ENCODE measurements around the gene PRICKLE2. TPM values are rescaled to one million over a fixed set of nuclear protein-coding genes. Genes with fewer than 3 reads are reported as not detected.

The PRICKLE2 gene
- total and polyA plus RNA-seq, 10 donors = 0.27 to 11.4 (median 5.4) TPM

DNA sequence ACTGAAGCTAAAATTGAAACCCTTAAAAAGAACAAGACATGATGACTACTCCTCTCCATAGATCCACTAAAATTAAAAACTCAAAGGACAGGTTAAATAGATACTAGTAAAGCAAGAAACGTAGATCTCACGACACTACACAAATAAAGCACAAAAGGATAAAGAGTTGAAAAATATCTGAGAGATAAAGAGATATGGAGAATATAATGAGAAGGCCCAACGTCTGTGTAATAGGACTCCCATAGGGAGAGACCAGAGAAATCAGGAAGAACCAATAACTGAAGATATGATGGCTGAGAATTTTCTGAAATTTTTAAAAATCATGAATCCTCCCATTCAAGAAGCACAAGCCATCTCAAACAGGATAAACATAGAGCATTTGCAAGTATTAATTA is 45.6 kb upstream of the PRICKLE2 start:
- WGBS, 5 donors = 84 to 92% (median 85%) methylated on average over 3 of the region's 3 CpGs
- TF ChIP-seq POLR2A (IDR thresholded peaks at IDR 0.05) = no peak
- TF ChIP-seq POLR2AphosphoS5 (IDR thresholded peaks at IDR 0.05) = no peak
- TF ChIP-seq, protein P1, sequence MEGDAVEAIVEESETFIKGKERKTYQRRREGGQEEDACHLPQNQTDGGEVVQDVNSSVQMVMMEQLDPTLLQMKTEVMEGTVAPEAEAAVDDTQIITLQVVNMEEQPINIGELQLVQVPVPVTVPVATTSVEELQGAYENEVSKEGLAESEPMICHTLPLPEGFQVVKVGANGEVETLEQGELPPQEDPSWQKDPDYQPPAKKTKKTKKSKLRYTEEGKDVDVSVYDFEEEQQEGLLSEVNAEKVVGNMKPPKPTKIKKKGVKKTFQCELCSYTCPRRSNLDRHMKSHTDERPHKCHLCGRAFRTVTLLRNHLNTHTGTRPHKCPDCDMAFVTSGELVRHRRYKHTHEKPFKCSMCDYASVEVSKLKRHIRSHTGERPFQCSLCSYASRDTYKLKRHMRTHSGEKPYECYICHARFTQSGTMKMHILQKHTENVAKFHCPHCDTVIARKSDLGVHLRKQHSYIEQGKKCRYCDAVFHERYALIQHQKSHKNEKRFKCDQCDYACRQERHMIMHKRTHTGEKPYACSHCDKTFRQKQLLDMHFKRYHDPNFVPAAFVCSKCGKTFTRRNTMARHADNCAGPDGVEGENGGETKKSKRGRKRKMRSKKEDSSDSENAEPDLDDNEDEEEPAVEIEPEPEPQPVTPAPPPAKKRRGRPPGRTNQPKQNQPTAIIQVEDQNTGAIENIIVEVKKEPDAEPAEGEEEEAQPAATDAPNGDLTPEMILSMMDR (IDR thresholded peaks at IDR 0.05 in 8 of 11, conservative IDR thresholded peaks at IDR 0.05 in 3 of 11) = no peak

GRCh38 chr3:64270142-64270865 is 45.0 kb upstream of the PRICKLE2 start:
- Histone ChIP-seq H3K9me3 (peaks cover 0 to 5% (median 0%) of the 10 kb centered on the region in 8 donors), H3K36me3 (no peaks in the 10 kb centered on the region), H3K4me3 (no peak overlapping the region), H3K27ac (no peak overlapping the region), H3K4me1 (no peaks in the 10 kb centered on the region), H3K27me3 (replicated peaks in 1 of 7) (peaks cover 0 to 25% (median 12%) of the 10 kb centered on the region in 7 donors)
- 81 to 92% (median 86%) methylated on average over 2 of the region's 2 CpGs for WGBS, 5 donors
- intact Hi-C loops (cut with DNase I; ENCODE audit: low total_unique reads) = no loop called here
- DNase-seq = no peak
- TF ChIP-seq, protein P1 (IDR thresholded peaks at IDR 0.05 in 8 of 11, conservative IDR thresholded peaks at IDR 0.05 in 3 of 11) = no peak
- TF ChIP-seq POLR2A (IDR thresholded peaks at IDR 0.05) (no peak), POLR2AphosphoS5 (IDR thresholded peaks at IDR 0.05) (no peak)

More for the DNA sequence above, 45.6 kb upstream of the PRICKLE2 start:
- peaks cover 0 to 5% (median 0%) of the 10 kb centered on the region in 8 donors for H3K9me3 ChIP-seq
- no peaks in the 10 kb centered on the region for H3K36me3 ChIP-seq
- peaks cover 0 to 22% (median 12%) of the 10 kb centered on the region in 7 donors for H3K27me3 ChIP-seq (replicated peaks in 1 of 7)
- no peak for DNase-seq
- no peak overlapping the region for H3K27ac ChIP-seq
- no peaks in the 10 kb centered on the region for H3K4me1 ChIP-seq
- no peak overlapping the region for H3K4me3 ChIP-seq
- intact Hi-C loops (cut with DNase I; ENCODE audit: low total_unique reads) = no loop called here

GRCh38 chr3:64268926-64269325 is 43.7 kb upstream of the PRICKLE2 start:
- Histone ChIP-seq H3K4me3 (no peak overlapping the region), H3K9me3 (peaks cover 0 to 5% (median 0%) of the 10 kb centered on the region in 8 donors), H3K27me3 (replicated peaks in 1 of 7) (peaks cover 0 to 26% (median 12%) of the 10 kb centered on the region in 7 donors), H3K36me3 (no peaks in the 10 kb centered on the region), H3K4me1 (no peaks in the 10 kb centered on the region), H3K27ac (no peak overlapping the region)
- 76 to 86% (median 78%) methylated on average over 4 of the region's 4 CpGs for WGBS, 5 donors
- DNase-seq = no peak
- intact Hi-C loops (cut with DNase I; ENCODE audit: low total_unique reads) = no loop called here
- TF ChIP-seq POLR2AphosphoS5 (IDR thresholded peaks at IDR 0.05) (no peak), POLR2A (IDR thresholded peaks at IDR 0.05) (no peak)
- TF ChIP-seq, protein P1 (IDR thresholded peaks at IDR 0.05 in 8 of 11, conservative IDR thresholded peaks at IDR 0.05 in 3 of 11) = no peak

Measured in spleen (tissue), 11 donors.